Daoy (cell line): Measurements from ENCODE around the gene HORMAD2. TPM values are rescaled to one million over a fixed set of nuclear protein-coding genes. Genes with fewer than 3 reads are reported as not detected.
A peak's percentile ranks its signal among the peaks of the same experiment; 100 is the strongest.

Experiments used
- DNase-seq: peaks from one replicate; pipeline ENCODE4 v3.0.0-alpha.2; 2015; ENCODE audit warnings: low read depth
- total RNA-seq: library from RNA; depleted of rRNA; stranded (reverse); fragments of >200 nt; shearing (Covaris generic); gene quantifications from 2 replicates; pipeline ENCODE4 v1.2.3, GENCODE V29; 2014; rRNA removed

The HORMAD2 gene, protein sequence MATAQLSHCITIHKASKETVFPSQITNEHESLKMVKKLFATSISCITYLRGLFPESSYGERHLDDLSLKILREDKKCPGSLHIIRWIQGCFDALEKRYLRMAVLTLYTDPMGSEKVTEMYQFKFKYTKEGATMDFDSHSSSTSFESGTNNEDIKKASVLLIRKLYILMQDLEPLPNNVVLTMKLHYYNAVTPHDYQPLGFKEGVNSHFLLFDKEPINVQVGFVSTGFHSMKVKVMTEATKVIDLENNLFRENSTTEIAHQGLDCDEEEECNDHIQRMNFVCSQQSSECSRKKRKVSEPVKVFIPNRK
- total RNA-seq = not detected in 2 replicates

DNA sequence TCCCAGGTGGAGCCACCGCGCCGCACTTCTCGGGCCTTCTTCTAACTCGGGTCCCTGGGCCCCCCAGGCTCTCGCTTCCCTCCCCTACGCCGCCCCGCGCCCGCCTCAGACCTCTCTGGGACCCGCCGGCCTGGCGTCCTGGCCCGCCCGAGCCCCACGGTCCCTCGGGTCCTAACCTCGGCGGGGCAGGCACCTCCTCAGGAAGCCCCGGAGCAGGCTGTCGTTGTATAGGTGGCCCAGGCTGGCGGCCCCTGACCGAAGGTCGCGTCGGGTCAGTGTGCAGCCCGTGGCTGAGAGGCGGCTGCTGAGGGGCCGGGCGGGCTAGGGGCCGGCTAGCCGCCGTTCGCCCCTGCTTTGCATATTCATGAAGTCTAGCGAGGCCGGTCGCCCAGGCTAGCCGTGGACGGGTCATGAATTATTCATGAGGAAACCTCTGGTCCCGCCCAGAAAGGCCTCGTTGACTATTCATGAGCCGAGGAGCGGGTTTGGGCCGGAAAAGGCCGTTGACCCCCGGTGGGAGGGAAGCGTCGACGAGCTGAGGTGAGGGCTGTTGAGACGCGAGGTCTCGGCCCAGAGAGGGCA lies at the start of gene HORMAD2:
TSS of gene HORMAD2 (plus strand) at position 513 of the 582 bp plus-strand sequence. CDS start 13,489 bp downstream, outside the sequence.
- DNase-seq = no peak

DNA sequence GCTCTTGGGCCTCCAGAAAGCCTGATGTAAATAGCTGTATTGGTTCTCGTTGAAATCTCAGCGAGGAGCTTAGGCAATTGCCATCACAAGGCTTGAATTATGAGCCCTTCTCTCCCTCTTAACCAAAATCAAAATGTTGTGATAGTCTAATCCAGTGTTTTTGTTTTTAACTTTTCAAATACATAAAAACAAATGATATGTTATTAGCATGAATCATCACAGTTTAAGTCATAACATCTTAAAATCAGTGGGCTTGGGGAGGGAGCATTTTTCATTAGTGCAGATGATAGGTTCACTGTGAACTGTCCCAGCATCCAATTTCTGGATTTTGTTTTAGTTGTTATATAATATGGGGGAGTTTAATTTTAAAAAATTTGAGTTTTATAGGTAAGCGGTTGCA lies 48.9 kb upstream of the HORMAD2 start:
- no peak for DNase-seq

DNA sequence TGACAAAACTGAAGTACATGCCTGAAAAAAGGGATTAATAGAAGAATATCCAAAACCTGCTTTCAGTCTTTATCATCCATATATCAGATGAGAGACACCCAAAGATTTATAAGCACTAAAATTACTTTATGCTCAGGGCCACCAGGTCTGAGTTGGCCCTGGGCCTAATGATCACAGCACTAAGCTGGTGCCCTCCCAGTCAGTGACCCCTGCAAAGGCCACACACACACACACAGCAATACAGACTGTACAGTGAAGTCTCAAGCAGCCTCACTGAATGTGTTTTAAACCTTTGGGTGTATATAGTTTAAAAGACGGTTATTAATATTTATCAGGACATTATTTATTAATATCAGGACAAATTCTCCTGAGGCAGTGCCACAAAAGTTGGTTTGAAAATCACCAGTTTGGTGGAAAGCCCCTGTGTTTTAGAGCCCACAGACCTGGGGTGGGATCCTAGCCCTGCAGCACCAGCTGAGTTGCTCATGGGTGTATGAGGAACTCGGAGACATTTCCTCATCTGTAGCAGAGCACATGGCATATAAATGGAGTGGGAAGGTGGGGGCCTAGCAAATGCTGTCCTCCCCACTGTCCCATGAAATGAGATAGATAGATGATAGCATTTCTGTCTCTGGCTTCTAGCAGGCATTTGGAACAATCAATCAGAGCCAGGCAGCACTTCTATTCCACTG lies 48.4 kb upstream of the HORMAD2 start:
- DNase-seq = no peak

DNA sequence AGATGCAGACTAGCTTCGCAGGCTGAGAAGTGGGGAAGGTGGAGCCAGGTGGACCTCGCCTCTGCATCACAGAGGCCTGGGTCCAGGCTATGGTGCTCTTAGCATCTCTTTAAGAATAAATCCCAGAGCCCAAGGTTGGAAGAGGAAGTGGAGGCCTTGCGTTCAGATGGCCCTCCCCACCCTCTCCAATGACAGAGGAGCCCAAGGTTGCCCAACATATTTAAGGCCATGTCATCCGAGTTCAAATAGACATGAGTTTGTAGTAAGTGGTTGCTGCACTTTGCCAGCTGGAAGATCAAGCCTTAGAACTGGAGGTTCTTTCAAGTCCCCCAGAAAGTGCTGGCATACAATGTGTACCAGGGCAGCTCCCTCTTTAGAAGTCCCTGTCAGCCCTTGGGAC lies 47.1 kb upstream of the HORMAD2 start:
- DNase-seq = no peak

DNA sequence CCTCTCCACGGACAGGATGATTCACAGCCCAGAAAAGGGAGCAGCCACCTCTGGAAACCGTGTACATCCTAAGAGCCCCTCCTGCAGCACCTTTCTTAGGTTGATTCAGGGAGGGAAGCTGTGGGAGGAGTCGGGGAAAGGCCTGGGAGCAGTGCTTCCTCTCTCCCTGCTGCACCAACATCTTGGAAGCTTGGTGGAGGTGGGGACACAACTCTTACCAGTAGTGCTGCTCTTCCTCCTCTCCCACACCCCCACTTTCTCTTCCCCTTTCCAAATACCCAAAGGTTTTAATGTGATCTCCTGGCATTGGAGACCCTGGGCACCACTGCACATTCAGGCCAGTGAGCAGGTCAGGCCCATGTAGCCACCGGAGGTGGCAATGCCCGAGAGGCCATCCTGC lies 46.4 kb upstream of the HORMAD2 start:
- no peak for DNase-seq

DNA sequence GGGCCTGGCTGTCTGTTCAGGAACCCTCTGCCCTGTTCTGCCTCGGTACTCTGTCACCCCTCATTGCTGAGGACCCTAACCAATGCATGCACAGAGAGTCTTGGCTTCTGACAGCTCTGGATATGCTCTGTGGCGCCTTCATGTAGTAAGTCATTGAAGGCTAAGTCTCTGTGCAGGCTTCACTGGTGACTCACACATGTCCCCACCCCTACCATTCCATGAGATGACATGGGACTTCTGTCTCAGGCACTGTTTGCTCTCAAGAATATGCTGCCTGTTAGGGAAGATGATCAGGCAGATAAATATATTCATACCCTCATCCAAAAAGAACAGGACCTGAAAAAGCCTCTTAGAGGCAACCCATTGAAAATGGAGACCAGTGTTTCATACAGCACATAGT lies 43.6 kb upstream of the HORMAD2 start:
- DNase-seq = peak; percentile 18

DNA sequence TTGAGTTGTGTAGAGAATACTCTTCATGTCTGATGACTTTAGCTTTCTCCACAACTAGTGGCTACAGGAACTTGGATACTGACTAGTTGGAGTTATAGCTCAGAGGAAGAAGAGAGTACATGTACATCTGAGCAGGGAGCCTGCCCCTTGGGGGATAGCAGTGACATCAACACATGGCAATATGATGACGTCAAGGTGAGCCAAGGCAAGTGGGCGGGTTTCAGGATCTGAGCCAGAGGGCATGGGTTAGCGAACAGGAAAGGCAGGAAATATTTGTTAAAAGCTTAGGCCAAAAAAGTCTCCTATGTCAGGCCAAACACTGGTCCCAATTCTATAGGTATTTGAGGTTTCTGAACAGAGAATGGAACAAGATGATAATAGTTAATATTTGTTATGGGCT lies 42.0 kb upstream of the HORMAD2 start:
- peak; percentile 55 for DNase-seq

DNA sequence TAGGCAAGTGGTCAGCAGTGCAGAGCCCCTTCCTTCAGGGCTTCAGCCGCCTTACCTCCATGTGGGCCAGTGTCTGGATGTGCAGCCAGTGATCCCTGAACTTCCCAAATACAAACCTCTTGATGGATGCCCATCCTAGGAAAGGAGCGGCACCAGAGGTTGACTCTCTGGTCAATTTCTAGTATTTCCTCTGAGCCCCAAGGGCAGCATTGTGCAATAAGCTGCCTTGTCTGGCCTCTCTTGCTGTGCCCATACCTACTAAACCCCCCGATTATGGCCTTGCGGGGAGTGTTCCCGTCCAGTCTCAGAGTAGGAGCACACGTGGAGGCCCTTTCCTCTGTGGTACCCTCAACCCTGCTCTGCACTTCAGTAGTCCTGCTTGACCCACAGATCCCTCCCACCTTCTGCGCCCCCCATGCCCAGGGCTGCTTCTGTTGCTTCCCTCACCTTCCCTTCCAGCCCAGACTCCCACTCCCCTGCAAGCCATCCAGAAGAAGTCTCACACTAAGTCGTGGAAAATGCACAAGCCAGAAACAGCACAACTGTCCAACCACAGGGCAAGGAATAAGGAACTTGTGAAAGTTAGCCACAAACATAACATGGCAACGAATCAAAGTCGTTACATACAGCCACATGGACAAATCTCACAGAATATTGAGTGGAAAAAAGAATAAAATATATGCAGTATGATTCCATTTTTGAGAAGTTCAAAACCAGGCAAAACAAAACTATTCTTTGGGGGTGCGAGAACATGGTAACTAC lies 39.6 kb upstream of the HORMAD2 start:
- DNase-seq = no peak

DNA sequence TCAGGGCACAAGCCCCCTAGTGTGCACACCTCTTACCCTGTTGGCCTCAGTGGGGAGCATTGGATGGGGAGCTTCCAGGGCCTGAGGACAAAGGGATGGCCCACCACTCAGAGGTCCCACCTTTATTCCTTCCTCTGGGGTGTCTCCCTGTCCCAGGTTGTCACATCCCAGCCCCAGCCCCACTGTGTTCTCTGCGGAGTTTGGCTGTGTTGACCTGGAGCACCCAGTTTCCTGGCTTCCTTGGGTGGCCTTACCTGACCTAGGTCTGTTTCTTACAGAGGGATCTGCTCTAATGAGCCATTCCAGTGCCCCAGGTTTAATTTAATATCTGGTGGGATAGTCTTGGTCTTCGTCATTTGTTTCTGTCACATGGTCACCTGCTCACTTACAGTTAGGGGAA lies 38.8 kb upstream of the HORMAD2 start:
- no peak for DNase-seq

DNA sequence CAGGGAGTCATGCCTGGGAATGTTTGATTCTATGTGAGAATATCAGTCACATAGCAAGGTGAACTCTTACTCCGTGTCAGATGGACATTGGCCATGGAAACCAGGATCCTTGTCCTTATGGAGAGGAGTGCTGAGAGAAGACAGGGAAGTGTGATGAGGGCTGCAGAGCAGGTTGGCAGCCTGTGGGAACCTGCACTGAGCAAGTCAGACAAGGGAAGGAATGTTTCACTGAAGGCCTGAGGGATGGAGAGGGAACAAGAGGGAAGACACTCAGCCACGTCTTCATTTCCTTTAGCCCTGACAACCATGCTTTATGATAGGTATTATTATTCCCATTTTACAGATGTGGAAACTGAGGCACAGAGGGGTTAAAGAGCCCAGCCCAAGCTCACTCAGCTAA lies 38.4 kb upstream of the HORMAD2 start:
- DNase-seq = no peak

DNA sequence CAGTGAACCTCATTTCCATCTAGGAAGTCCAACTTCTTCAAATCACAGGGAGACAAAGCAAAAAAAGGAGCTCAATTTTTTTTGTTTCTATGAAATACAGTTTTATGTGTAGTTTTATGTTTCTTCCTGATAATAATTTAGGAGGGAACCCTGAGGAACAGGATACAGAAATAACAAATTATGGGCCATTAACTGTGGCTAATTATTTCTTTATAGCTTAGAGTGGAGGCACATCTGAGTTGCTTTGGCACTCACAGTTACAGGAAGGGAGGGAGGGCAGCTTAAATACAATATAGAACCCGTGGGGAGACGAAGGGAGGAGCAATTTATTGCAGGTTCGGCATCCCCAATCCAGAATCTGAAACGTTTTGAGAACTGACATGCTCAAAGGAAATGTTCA lies 37.1 kb upstream of the HORMAD2 start:
- DNase-seq = no peak

DNA sequence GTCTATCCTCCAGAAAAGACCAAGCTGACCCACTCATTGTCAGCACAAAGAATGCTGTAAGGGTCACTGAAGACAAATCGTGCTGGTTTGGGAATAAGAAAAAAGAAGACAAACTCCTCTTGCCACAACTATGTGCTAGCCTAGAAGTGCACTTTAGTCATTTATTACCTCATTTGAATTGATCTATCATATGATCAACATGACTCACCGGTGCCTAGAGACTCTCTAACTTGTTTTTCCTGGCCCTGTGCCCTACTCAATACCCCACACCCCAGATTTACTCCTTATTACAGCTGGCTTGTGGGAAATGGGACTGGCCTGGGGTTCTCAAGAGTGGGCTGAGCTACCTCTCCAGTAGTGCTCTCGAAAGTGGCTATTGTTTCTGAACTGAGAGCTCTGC lies 35.9 kb upstream of the HORMAD2 start:
- DNase-seq = peak; percentile 84

DNA sequence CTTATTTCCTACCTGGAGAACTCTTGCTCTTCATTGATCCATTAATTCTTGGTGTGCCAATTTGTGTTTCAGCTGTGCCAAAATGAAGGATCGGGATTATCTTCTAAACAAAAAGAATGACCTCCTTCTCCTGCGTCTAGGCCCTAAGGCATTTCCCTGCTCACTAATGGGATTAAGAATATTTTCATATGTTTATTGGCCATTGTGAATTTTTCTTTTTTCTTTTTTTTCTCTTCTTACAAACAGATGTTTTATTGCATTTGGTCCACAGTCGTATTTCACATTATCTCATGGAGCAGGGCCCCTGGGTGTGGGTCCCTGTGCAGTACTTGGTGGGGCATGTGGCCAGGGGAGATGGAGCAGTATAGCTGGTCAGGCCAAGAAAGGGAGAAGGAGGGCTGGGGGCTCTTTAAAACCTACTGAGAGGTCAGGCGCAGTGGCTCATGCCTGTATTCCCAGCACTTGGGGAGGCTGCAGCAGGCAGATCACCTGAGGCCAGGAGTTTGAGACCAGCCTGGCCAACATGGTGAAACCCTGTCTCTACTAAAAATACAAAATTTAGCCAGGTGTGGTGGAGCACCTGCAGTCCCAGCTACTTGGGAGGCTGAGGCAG lies 35.3 kb upstream of the HORMAD2 start:
- DNase-seq = no peak

DNA sequence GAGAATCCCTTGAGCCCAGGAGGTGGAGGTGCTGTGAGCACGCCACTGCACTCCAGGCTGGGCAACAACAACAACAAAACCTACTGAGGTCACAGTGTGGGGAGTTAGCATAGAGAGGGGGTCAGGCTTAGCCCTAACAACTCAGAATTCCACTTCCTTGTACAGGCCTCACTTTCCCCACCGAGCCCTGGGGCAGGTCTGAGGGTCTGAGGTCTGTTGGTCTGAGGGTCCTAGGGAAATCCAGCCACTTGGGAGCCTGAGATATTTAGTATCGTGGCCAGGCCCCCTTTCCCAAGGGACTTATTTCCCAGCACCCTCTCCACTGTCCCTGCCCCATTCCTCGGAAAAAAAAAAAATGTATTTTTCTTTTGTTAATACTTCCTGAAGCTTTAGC lies 34.8 kb upstream of the HORMAD2 start:
- DNase-seq = no peak

DNA sequence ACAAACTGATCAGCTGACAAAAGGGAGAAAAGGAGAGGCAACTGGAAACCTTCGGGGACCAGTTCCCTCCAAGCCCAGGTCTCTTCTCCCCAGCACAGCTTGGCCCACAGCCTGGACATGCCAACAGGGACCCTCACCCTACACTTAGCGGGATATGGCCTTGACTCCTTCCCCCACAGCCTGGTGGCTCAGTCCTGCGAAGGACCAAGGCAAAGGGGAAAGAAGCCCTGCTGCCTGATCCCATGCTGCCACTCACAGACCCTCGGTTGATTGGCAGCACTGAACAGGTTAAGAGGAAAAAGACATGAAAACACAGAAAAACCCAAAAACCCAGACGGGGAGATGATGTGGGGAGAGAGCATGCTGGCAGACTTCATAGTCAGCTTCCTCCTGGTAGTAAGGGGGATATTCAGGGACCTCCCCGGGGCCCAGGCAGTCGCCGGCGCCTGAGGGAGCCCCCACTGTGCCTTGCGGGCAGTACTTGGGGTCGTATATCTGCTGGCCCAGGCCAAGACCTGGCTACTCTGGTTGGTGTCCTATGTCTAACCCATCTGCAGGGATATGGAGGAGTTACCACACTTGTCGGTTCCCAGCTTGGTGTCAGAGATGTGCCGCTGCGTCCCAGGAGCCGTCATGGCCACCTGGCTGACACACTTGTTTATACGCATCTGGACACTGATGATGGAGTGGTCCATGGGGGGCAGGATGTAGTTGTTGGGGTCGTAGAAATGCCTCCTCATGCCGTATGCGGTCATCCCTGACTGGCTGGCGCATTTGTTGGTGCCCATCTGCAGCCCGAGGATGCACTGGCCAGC lies 34.2 kb upstream of the HORMAD2 start:
- no peak for DNase-seq

DNA sequence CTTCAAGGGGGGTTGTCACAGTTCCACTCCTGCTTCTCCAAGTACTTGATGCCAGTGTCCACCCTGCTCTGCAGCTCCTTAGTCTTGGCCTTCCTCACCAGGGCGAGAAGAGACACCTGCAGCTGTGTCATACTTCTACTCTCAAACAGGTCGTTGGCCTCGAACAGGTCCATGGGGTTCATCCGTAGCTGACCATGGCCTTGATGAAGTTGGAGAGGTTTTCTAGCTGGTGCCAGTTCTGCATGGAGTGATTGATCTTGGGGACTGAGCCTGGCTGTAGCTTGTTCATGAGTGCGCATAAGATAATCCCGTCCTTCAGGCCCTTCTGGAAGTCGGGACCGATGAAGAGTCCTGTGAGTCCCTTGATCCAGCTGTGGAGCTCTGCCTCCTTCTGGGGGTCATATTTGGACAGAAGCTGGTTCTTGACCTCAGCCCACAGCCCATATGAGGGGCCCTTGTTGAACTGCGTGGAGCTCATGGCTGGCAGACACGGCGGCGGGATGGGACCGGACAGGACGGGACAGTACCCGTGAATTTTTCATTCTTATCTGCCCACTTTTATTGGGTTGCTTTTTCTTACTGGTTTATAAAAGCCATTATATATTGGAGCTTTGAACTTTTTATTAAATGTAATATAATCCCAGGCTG lies 33.4 kb upstream of the HORMAD2 start:
- DNase-seq = no peak

DNA sequence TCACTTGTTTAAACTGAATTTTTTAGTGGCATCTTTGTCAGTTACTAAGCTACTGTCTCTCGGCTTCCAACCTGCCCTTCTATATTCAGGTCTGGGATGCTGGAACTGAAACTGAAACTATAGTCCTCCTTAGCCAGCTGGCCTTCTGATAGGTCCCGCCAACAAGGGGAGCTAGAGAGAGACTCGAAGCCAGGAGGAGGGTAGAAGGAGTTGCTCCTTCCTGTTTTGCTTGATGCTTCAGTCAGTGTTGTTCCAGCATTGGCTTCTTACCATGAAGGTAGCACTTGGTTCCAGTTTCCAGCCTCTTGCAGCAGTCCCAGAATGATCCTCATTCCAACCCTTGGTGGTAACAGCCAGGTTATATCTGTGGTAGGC lies 32.9 kb upstream of the HORMAD2 start:
- DNase-seq = peak; percentile 31

DNA sequence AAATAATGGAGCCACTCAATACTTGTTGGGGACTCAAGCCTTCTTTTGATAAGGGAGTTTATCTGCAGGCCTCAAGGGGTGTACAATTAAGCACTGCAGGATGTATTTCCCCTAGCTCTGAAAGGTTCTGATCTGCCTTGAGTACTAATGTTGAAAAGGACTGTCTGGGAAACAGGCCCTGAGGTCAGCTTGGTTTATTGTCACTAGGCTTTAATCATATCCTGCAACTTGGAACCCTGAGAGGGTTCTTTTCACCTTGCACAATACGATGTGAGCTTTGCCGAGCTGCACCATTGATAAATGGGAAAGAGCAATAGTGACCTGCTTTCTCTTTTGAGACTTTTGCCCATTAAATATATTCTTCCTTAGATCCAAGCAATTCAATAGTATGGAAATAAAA lies 31.6 kb upstream of the HORMAD2 start:
- DNase-seq = no peak

DNA sequence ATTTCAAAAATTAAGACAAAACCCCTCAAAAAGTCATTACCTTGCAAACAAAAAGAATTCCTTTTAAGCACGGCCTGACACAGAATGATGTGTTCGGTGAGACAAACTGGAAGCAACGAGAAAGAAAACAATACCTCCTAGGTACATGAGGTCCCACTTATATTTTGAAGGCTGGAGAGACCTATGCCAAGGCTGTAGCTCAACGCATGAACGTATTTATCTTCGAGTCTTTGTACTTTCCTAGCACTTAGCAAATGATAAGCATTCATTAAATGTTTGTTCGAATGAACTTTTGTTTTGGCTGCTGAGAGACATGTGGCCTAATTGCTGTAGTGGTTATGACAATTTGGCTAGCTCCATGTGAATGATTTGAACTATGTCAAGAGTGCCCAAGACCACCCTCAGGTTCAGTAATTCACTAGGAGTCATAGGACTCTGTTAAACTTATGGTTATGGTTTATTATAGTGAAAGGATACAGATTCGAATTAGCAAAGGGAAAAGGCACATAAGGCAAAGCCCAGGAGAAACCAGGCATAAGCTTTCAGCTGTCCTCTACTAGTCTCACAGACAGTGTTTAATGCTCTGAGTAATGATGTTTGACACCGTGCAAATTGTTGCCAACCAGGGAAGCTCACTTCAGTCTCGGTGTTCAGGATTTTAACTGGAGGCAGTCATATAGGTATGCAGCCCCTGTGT lies 26.0 kb upstream of the HORMAD2 start:
- no peak for DNase-seq

DNA sequence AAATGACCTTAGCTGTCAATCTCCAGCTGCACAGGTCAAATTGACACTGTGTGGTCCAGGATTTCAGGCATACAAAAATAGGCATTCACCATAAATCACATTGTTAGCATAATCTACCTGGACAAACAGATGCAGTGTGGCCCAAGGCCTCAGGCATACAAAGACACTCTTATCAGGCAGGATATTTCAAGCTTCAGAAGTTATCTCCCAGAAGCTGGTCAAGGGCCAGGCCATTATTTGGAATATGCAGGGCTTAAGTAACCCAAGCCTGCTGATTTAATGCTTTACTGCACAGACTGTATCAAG lies 25.5 kb upstream of the HORMAD2 start:
- no peak for DNase-seq
